GM19035 (cell line): ENCODE measurements around the gene ZNF57.
"Not testable (repeated sequence)": the region's sequence is repeated elsewhere in the genome, so short reads cannot be mapped to it uniquely, and the experiment has no call there.

Experiments used
- ATAC-seq: cut with Tn5 transposase; IDR thresholded peaks from one replicate; pipeline ENCODE4 v1.9.1; 2021; ENCODE audit not compliant: unreplicated experiment

Gene ZNF57

DNA sequence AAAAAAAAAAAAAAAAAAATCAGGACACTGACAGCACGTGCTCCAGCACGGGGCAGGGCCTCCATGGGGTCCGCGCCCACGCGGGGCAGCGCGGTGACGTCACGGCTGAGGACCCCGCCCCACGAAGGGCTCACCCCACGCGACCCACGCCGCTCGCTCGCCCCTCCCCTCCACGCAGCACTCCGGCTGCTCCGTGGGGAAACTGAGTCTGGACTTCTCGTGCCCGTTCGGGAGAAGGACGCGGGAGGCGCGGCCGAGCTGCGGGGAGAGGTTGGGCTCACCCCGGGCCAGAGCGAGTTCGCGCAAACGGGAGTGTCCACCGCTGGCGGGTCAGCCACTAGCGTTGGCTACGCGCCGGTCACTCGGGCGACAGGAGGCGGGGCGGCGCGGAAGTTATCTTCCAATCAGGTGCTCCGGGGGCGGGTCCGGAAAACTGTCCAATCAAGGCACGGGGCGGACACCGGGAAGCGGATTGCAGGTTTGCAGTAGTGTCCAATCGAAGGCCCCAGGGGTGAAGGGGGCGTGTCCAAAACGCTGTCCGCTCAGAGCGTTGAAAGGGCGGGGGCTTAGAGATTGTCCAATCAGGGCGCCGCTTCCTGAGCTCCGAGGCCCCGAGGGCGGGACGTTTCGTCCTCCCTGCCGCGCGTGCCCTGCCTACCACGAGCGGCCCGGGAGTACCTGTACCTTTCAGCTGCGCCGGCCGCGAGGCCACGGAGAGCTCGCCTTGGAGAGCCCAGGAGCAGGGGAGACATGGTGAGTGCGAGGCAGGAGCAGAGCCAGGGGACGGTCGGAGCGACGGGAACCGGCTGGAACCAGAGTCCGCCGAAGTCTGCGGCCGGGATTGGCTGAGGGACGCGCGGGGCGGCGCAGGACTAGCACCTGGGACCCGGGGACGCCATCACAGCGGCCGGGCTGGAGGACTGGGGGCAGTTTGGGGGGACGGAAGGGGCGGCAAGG lies at the start of gene ZNF57:
Gene ZNF57, plus strand, starts transcription at position 633 of the 957 bp plus-strand sequence. Its CDS starts 118 bp downstream, at position 751.
- ATAC-seq = peak; percentile 97

DNA sequence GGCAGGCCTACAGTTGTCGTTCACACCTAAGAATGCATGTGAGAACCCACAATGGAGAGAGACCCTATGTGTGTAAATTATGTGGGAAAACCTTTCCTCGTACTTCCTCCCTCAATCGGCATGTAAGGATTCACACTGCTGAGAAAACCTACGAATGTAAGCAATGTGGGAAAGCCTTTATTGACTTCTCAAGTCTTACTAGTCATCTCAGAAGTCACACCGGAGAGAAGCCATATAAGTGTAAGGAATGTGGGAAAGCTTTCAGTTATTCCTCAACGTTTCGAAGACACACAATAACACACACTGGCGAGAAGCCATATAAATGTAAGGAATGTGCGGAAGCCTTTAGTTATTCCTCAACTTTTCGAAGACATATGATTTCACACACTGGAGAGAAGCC lies 48.1 kb upstream of the ZNF57 start:
- ATAC-seq = no peak

GRCh38 chr19:2853015-2853606 lies 47.6 kb upstream of the ZNF57 start:
- ATAC-seq = no peak

GRCh38 chr19:2854849-2855248 lies 45.9 kb upstream of the ZNF57 start:
- ATAC-seq = no peak

DNA sequence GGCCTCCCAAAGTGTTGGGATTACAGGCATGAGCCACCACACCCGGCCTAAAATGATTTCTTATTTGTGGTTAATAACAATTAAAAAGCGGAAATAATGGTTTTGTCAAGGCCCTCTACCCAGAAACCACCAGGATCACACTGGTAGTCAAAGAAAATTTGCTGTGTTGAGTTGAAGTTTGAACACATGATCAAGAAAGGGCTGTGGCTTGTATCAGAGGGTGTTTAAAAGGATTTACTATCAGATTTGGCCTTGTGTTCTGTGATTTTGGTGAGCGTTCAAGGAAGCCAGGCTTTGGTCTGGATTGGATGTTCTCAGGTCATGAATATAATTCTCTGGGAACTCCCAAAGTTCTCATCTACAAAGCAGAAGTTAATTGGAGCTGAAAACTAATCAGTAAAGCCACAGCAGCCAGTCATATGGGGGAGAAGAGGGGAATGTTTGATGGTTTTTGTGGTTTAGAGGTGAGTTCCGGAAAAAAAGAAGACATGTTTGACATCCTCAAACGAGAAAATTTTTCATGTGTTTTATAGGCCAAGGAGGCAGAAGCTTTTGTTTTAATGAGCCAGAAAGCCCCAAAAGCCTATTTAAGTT lies 44.2 kb upstream of the ZNF57 start:
- no peak for ATAC-seq

DNA sequence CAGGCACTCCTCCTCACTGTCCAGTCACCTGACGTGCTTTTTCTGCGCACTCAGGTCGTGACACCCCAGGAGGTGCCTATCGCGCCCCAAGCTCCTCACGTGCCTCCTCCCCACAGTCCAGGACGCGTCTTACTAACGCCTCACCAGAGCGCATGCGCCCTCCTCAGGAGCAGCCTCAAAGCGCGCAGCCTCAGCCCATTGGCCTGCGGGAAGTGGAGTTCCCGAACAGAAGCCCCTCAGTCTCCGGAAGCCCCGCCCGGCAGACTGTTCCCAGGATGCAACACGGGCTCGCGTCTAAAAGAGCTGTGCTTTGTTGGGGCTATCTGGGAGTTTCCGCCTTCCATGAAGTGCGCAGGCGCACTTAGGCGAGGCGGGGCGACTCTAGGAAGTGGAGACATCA lies 41.9 kb upstream of the ZNF57 start:
- no peak for ATAC-seq

- ATAC-seq = no peak
These were observed 36.9 kb upstream of the ZNF57 start for GRCh38 chr19:2863816-2864215.

GRCh38 chr19:2865334-2866100 lies 35.2 kb upstream of the ZNF57 start:
- ATAC-seq = no peak

DNA sequence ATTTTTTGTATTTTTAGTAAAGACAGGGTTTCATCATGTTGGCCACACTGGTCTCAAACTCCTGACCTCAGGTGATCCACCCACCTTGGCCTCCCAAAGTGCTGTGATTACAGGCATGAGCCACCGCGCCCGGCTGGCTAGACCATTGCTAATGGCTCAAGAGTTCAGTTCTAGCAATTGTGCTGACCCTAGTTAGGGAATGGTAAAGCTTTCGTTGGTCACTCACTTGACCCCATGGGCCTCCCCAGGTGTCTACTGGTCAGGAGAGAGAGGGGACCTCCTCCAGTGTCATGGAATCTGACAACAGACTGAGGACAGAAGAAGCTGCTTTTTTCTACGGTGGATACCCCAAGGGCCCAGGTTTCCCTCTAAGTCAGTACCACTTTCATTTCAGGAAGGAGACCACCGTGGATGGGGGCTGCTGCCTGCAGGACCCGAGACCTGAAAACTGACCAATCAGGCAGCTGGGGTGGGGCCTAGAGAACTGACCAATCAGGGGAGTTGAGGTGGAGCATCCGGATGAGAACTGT lies 34.2 kb upstream of the ZNF57 start:
- ATAC-seq = no peak

DNA sequence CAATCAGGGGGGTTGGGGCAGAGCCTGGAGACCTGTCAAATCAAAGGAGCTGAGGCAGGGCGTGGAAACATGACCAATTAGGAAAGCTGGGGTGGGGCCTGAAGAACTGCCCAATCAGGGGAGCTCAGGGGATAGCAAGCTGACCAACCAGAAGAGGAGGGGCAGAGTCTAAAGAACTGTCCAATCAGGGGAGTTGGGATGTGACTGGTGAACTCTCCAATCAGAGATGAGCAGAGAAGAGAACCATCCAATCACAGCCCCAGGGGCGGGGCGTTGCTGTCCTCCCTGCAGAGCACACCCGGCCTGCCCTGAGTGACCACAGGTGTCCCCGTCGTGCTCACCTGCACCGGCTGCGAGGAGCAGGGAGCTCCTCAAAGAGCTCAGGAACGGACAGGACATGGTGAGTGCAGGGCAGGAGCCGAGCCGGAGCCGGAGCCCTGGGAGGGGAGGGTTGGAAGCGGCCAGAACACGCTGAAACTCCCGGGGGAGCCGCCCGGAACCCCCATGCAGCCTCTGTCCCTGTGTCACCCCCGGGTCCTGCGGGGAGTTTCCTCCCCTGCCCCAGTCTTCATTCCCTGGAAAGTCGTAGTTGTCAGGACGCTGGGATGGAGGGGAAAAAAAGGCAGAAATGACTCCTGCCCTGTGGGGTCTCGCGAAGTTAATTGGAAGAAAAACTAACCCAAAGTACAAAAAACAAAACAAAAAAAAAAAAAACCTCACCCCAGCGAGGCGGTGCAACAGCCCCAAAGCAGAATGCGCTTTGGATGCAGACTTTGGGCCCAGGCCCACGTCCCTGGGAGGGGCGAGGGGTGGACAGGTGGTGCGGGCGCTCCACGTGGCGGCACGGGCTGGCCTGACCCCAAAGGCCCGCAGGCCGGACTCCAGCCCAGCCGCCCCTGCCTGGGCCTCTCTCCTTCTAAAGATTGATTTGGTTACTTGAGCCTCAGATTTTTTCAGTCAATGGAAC lies 33.4 kb upstream of the ZNF57 start, which contains the start of gene ZNF556:
Gene ZNF556, plus strand, starts transcription at position 311 of the 967 bp plus-strand sequence. Its CDS starts 87 bp downstream, at position 398.
- no peak for ATAC-seq

DNA sequence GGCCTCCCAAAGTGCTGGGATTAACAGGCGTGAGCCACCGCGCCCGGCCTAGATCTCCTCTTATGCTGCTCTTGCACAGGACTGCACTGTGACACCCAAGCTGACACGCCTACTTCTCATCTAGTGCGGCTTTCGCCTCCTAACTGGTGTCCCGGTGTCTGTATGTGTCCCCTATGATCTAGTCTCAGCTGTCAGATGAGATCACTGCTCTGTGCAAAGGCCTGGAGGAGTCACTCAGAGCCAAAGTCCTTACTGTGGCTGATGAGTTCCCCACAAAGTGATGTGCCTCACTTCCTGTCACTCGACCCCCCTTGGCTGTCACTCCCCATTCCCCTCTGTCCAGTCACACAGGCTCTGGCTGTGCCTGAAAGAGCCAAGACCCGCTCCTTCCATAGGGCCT lies 31.1 kb upstream of the ZNF57 start:
- no peak for ATAC-seq

- not testable (repeated sequence) for ATAC-seq
These were observed 28.6 kb upstream of the ZNF57 start for GRCh38 chr19:2872175-2872574.

GRCh38 chr19:2877398-2878331 lies 23.1 kb upstream of the ZNF57 start:
- ATAC-seq = no peak

DNA sequence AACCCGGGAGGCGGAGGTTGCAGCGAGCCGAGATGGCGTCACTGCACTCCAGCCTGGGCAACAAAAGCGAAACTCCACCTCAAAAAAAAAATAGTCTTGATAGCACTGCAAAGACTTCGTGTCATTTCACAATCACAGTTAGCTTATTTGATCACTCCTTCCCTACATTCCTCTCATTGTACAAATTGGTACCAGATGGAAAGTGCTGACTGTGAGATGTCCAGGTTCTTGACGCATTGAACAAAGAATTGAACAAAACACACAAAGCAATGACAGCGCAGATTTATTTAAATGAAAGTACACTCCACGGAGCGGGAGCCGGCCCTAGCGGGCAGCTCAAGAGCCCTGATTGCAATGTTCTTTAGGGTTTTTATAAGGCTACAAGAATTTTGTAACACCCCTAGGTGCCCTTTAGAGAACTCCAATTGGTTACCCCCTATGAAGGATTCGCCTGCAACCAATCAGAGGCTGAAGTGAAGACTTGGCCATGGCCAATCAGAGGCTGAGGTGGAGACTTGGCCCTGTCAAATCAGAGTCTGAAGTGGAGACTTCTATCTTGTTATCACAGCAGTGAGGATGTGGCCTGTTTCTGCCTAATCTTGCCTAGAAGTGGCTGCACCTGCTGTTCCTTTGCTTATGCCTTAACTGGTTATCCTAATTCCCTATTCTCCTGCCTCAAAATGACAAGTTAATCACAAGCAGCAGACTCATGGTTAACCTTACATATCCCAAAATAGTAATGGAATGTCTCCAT lies 16.9 kb upstream of the ZNF57 start:
- no peak for ATAC-seq

DNA sequence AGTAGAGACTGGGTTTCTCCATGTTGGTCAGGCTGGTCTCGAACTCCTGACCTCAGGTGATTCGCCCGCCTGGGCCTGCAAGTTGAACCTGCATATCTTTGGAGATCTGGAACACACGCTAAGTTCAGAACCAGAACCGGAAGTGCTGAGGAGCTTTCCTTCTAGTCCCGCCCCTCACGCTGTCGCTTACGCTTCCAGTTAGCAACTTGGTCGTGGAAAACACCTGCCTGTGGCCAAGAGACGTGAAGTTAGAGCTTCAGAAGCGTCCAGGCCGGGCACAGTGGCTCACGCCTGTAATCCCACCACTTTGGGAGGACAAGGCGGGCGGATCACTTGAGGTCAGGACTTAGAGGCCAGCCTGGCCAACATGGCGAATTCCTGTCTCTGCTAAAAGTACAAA lies 15.0 kb upstream of the ZNF57 start:
- no peak for ATAC-seq

DNA sequence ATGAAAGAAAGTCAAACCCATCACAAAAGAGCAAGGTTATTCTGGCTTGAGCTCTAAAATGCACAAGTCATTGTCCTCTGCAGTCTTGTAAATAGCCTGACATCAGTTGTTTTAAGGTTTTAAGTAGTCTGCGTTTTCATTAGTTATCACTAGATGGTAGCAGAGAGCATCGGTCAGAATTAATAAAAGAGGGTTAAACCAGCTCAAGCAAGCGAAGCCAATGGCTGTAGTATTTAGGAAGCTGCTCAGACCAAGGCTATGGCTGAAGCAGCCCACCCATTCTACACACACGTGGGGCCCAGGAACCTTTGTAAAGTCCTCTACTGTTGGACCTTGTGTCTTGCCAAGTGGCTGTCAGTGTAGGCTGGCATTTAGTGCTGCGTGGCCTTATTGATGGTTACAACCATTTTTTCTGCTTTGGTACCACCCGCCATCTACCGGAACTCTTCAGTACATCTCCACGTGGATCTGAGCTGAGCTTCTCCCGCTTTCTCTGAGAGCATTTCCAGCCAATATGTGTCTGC lies 13.3 kb upstream of the ZNF57 start:
- no peak for ATAC-seq

- ATAC-seq = no peak
These were observed 11.9 kb upstream of the ZNF57 start for GRCh38 chr19:2888731-2889224.
